ENCODE results near the gene RANBP1. TPM values are rescaled to one million over a fixed set of nuclear protein-coding genes. Genes with fewer than 3 reads are reported as not detected.

The RANBP1 gene
- total RNA-seq, 3 donors from 2014 or later = 58.4 to 102 (median 66.0) TPM

DNA sequence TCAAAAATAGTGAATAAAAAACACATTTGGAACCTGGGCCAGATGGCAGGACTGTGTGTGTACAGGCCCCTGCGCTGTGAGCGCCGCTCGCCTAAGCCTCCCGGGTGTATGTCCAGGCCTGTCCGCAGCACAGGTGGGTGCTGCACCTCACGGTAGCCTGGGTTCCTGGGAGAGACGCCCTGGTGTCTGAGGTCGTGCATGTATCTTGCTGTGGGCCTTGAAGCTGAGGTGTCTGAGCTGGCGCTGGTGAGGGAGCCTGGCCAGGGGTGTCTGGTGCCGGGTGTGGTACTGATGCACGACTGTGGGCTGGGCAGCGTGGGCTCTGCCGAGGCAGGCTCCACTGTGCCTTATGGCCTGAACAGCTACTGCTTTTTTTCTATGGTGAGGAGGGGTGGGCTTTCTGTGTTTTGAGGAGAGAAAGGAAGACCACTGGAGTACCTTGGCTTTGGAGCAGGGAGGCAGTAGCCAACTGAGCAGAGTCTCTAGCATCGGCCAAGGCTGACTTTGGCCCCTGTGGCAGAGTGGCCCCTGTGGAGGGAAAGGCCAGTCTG, 11.5 kb downstream of the RANBP1 start:
- Histone ChIP-seq H3K9me3 (no peaks in the 10 kb centered on the region), H3K4me3 (no peak overlapping the region), H3K36me3 (ENCODE audit: low read depth) (no peaks in the 10 kb centered on the region), H3K4me1 (ENCODE audit: low read depth) (peaks cover 3% of the 10 kb centered on the region)
- no peak for DNase-seq
- intact Hi-C loops (cut with DNase I, micrococcal nuclease) = no loop called here
- TF ChIP-seq, protein P1, sequence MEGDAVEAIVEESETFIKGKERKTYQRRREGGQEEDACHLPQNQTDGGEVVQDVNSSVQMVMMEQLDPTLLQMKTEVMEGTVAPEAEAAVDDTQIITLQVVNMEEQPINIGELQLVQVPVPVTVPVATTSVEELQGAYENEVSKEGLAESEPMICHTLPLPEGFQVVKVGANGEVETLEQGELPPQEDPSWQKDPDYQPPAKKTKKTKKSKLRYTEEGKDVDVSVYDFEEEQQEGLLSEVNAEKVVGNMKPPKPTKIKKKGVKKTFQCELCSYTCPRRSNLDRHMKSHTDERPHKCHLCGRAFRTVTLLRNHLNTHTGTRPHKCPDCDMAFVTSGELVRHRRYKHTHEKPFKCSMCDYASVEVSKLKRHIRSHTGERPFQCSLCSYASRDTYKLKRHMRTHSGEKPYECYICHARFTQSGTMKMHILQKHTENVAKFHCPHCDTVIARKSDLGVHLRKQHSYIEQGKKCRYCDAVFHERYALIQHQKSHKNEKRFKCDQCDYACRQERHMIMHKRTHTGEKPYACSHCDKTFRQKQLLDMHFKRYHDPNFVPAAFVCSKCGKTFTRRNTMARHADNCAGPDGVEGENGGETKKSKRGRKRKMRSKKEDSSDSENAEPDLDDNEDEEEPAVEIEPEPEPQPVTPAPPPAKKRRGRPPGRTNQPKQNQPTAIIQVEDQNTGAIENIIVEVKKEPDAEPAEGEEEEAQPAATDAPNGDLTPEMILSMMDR (IDR thresholded peaks at IDR 0.05) = no peak
- ATAC-seq = no peak

DNA sequence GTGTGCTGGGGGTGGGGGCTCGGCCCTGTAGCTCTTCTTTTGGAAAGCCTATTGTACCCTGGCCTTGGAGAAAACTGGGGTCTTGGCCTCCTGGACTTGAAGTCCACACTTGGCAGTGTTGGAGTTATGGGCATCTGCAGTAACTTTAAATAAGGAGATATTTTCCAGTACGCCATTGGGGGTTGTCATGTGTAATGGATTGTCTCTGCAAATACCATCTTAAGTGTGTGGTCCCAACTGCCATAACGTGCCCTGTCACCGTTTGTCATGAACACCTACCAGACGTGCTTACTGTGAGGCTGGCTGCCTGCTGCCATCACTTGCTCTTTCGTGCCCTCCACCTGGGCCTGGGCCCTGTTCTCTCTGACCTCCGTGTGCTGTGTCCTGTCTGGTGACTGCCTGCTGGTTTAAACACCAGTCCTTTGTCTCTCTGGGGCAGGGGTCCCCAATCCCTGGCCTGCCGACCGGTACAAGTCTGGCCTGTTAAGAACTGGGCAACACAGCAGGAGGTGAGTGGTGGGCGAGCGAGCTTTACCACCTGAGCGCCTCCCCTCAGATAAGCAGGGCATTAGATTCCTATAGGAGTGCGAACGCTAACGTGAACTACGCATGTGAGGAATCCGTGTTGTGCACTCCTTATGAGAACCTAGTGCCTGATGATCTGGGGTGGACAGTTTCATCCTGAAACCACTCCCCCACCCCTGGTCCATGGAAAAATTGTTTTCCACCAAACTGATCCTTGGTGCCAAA, 12.1 kb downstream of the RANBP1 start:
- DNase-seq (no peak), ATAC-seq (no peak)
- Histone ChIP-seq H3K36me3 (ENCODE audit: low read depth) (no peaks in the 10 kb centered on the region), H3K4me1 (ENCODE audit: low read depth) (peaks cover 9% of the 10 kb centered on the region), H3K4me3 (no peak overlapping the region), H3K9me3 (no peaks in the 10 kb centered on the region)
- TF ChIP-seq, protein P1 (IDR thresholded peaks at IDR 0.05) = no peak
- intact Hi-C loops (cut with DNase I, micrococcal nuclease) = no loop called here

DNA sequence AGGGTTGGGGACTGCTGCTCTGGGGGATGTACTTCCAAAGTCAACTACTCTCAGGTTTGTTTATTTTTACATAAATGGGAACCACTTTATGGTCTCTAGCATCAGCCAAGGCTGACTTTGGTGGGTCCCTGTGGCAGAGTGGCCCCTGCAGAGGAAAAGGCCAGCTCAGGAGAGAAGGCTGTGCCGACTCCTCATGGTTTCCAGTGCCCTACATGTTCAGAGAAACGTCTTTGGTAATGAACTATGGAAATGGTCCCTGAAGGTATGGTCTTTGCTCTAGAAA, 12.7 kb downstream of the RANBP1 start:
- TF ChIP-seq, protein P1 (IDR thresholded peaks at IDR 0.05) = no peak
- no peak for DNase-seq

DNA sequence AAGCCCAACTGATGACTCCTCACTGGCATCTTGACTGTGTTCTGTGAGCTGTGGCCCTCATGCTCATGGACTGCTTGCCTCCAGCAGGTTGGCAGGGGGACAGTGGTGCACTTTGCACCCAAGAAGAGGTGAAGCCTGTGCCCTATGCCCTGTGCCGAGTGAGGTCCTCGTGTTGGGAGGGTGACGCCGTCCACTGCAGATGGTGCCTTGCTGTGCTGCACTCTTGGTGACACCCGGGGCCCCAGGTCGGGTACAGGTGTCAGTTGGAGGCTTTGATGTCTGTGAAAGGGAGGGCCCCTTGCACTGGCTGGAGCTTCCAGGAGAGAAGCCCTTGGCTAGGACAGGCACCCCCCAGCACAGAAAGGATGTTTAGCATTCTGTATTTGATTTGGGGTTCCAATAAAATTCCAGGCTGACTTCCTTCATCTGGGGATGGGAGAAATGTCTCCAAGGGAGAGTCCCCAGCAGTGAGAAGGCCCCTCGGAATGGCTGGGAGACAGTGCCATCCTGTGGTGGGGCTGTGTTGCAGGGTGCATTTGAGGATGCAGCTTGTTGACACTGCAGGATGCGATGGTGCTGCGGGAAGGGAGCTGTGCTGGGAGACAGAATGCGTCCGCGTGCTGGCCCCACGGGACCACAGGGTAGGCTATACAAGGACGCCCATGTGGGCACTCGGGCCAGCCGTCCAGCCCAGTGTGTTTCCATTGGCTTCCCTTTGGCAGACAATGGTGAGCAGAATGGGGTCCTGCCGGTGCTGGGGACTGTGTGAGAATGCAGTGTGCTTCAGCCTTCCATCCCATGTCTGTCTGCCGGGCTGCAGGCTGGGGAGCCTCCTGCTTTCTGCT, 13.2 kb downstream of the RANBP1 start:
- Histone ChIP-seq H3K36me3 (ENCODE audit: low read depth) (no peaks in the 10 kb centered on the region), H3K9me3 (no peaks in the 10 kb centered on the region), H3K4me3 (no peak overlapping the region), H3K4me1 (ENCODE audit: low read depth) (peaks cover 14% of the 10 kb centered on the region)
- TF ChIP-seq, protein P1 (IDR thresholded peaks at IDR 0.05) = no peak
- intact Hi-C loops (cut with DNase I, micrococcal nuclease) = no loop called here
- DNase-seq (peak in 2 of 3 donors; percentile 44 to 55), ATAC-seq (peak; percentile 30)

More for the DNA sequence above, 12.7 kb downstream of the RANBP1 start:
- no peak overlapping the region for H3K4me3 ChIP-seq
- H3K4me1 ChIP-seq (ENCODE audit: low read depth) = peaks cover 10% of the 10 kb centered on the region
- no peaks in the 10 kb centered on the region for H3K36me3 ChIP-seq (ENCODE audit: low read depth)
- ATAC-seq = no peak
- H3K9me3 ChIP-seq = no peaks in the 10 kb centered on the region
- intact Hi-C loops (cut with DNase I, micrococcal nuclease) = no loop called here

DNA sequence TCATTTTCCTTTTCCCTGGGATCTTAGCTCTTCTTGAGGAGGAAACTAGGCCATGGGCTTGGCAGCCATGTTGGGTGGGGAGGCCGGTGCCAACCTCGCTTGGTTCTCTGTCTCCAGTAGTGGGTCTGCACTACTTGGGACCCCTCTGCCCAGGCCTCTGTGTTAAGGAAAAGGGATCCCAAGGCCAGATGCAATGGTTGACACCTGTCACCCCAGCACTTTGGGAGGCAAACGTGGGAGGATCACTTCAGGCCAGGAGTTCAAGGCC, 13.8 kb downstream of the RANBP1 start:
- Histone ChIP-seq H3K9me3 (no peaks in the 10 kb centered on the region), H3K4me1 (ENCODE audit: low read depth) (peaks cover 14% of the 10 kb centered on the region), H3K4me3 (no peak overlapping the region), H3K36me3 (ENCODE audit: low read depth) (no peaks in the 10 kb centered on the region)
- DNase-seq = no peak
- TF ChIP-seq, protein P1 (IDR thresholded peaks at IDR 0.05) = no peak
- intact Hi-C loops (cut with DNase I, micrococcal nuclease) = no loop called here
- ATAC-seq = no peak
